MCF 10A (cell line): ENCODE results near the gene UBE2N. TPM values are rescaled to one million over a fixed set of nuclear protein-coding genes. Genes with fewer than 3 reads are reported as not detected.

Experiments used
- BruUV-seq: library from RNA; stranded (reverse); fragments of 400-500 nt; replicated peaks from 2 replicates; lab custom pipeline; 2021; lab: Mats Ljungman, UMichigan
- CTCF ChIA-PET: fragments of 300-600 bp; sonication (Branson Sonifier 250); formaldehyde crosslinking; extraction: SDS; loops from one replicate; lab custom pipeline; 2021; ENCODE audit warnings: antibody characterized with exemption, inconsistent platforms; lab: Yijun Ruan, JAX
- POLR2A ChIA-PET: fragments of 300-600, 350-650 bp; sonication (Branson Sonifier 250); formaldehyde crosslinking; extraction: SDS; loops from one replicate; lab custom pipeline; 2020; ENCODE audit warnings: antibody characterized with exemption, inconsistent platforms; lab: Yijun Ruan, JAX
- DNase-seq: peaks from one replicate; pipeline ENCODE4 v3.0.0-alpha.2; 2018; ENCODE audit not compliant: unreplicated experiment
- H3K27ac Mint-ChIP-seq: one replicate; pipeline ENCODE4 v1.8.0; 2022; ENCODE audit warnings: mild to moderate bottlenecking, low read depth, mixed read lengths; ENCODE audit not compliant: unreplicated experiment
- H3K27me3 Mint-ChIP-seq: one replicate; pipeline ENCODE4 v1.8.0; 2022; ENCODE audit warnings: mixed read lengths; ENCODE audit not compliant: insufficient read depth, unreplicated experiment
- H3K36me3 Mint-ChIP-seq: one replicate; pipeline ENCODE4 v1.8.0; 2022; ENCODE audit warnings: mild to moderate bottlenecking, moderate library complexity, mixed read lengths; ENCODE audit not compliant: insufficient read depth, unreplicated experiment
- H3K4me1 Mint-ChIP-seq: one replicate; pipeline ENCODE4 v1.8.0; 2022; ENCODE audit warnings: mixed read lengths; ENCODE audit not compliant: insufficient read depth, unreplicated experiment
- H3K4me3 Mint-ChIP-seq: one replicate; pipeline ENCODE4 v1.8.0; 2022; ENCODE audit warnings: mild to moderate bottlenecking, moderate library complexity, mixed read lengths; ENCODE audit not compliant: unreplicated experiment
- H3K9me3 Mint-ChIP-seq: one replicate; pipeline ENCODE4 v1.8.0; 2022; ENCODE audit warnings: mixed read lengths; ENCODE audit not compliant: unreplicated experiment
- CTCF ChIP-seq: fragments of 200-600 bp; IDR thresholded peaks from one replicate; pipeline ENCODE4 v1.8.0; 2022; ENCODE audit warnings: antibody characterized with exemption, mild to moderate bottlenecking; ENCODE audit not compliant: unreplicated experiment
- intact Hi-C: fragments of 100-400 bp; cut with micrococcal nuclease; formaldehyde crosslinking; loops from 2 replicates; pipeline ENCODE4 v1.14.1; 2022
- total RNA-seq: library from RNA; stranded (reverse); gene quantifications from 2 replicates; pipeline ENCODE4 v1.2.3, GENCODE V29; 2022

Gene UBE2N
- total RNA-seq, 1 experiment from 2014 or later, result 144 TPM

GRCh38 chr12:93360688-93361087 is 81.1 kb downstream of the UBE2N start:
- POLR2A ChIA-PET, result interaction anchor here (1.4 kb wide), 1 partner anchor 16 kb away, joined by 3 read pairs; no protein-coding TSS in a partner anchor

GRCh38 chr12:93358821-93359220 is 82.9 kb downstream of the UBE2N start:
- Mint-ChIP-seq H3K4me3 (no peak overlapping the region), H3K36me3 (no peaks in the 10 kb centered on the region), H3K9me3 (no peaks in the 10 kb centered on the region), H3K27ac (no peak overlapping the region), H3K27me3 (no peaks in the 10 kb centered on the region), H3K4me1 (peaks cover 10% of the 10 kb centered on the region)
- intact Hi-C loops, result no loop called here
- DNase-seq, result no peak
- no TSS peak for BruUV-seq
- POLR2A ChIA-PET, result interaction anchor here (1.5 kb wide), 1 partner anchor 237 kb away, joined by 4 read pairs; no protein-coding TSS in a partner anchor
- CTCF ChIA-PET, result interaction anchor here (0.6 to 0.8 kb wide), 2 partner anchors 29 to 371 kb away, joined by 3 read pairs; no protein-coding TSS in a partner anchor
- no peak for TF ChIP-seq CTCF

More at GRCh38 chr12:93360688-93361087, 81.1 kb downstream of the UBE2N start:
- Mint-ChIP-seq H3K36me3 (no peaks in the 10 kb centered on the region), H3K27ac (no peak overlapping the region), H3K4me1 (peaks cover 10% of the 10 kb centered on the region), H3K27me3 (no peaks in the 10 kb centered on the region), H3K4me3 (no peak overlapping the region), H3K9me3 (no peaks in the 10 kb centered on the region)
- no peak for TF ChIP-seq CTCF
- DNase-seq, result no peak
- BruUV-seq, result no TSS peak
- CTCF ChIA-PET, result no interaction called here
- intact Hi-C loops, result no loop called here

DNA sequence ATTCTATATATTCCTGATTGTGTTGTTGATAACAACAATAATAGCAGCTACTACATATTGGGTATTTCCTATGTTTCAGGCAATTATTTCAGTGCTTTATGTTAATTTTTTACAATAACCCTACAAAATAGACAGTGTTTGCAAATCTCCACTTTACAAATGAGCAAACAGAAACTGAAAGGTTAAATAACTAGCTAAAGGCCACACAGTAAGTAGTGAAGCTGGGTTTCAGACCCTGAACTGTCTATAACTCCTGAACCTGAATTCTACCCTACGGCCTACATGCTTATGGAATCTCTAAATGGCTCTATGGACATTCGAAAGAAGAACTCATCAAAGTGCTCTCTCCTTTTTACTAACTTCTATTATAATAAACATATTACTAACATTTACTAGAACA is 83.7 kb downstream of the UBE2N start:
- DNase-seq, result no peak
- CTCF ChIA-PET, result interaction anchor here (0.6 kb wide), 2 partner anchors 28 to 300 kb away, joined by 3 to 4 read pairs; no protein-coding TSS in a partner anchor
- Mint-ChIP-seq H3K27ac (no peak overlapping the region), H3K4me1 (peaks cover 10% of the 10 kb centered on the region), H3K9me3 (no peaks in the 10 kb centered on the region), H3K27me3 (no peaks in the 10 kb centered on the region), H3K4me3 (no peak overlapping the region), H3K36me3 (no peaks in the 10 kb centered on the region)
- no peak for TF ChIP-seq CTCF
- POLR2A ChIA-PET, result interaction anchor here (1.5 kb wide), 1 partner anchor 236 kb away, joined by 4 read pairs; no protein-coding TSS in a partner anchor
- intact Hi-C loops, result no loop called here
- no TSS peak for BruUV-seq

GRCh38 chr12:93356214-93356613 is 85.5 kb downstream of the UBE2N start:
- Mint-ChIP-seq H3K4me3 (no peak overlapping the region), H3K4me1 (peaks cover 11% of the 10 kb centered on the region), H3K27me3 (no peaks in the 10 kb centered on the region), H3K27ac (no peak overlapping the region), H3K9me3 (no peaks in the 10 kb centered on the region), H3K36me3 (no peaks in the 10 kb centered on the region)
- ChIA-PET CTCF (no interaction called here), POLR2A (no interaction called here)
- intact Hi-C loops, result no loop called here
- no TSS peak for BruUV-seq
- DNase-seq, result no peak
- TF ChIP-seq CTCF, result no peak

Other genes with a start within 250 kb of the UBE2N start
- gene NUDT4, start 64.0 kb downstream of the UBE2N start, total RNA-seq, result 79.8 and 91.0 TPM in 2 replicates
- gene MRPL42, start 25.6 kb upstream of the UBE2N start, total RNA-seq, result 76.9 and 90.2 TPM in 2 replicates
- 38.7 and 44.9 TPM in 2 replicates for gene SOCS2, start 130.7 kb upstream of the UBE2N start, total RNA-seq
- gene CRADD, start 235.4 kb upstream of the UBE2N start, total RNA-seq, result 15.4 and 17.1 TPM in 2 replicates